Activated naive CD8-positive, alpha-beta T cell treated with anti-CD3 and anti-CD28 coated beads, Interleukin-2, amount 50 U/mL, for 24 hours (primary cell): ENCODE measurements around the gene RASSF5.
"Not testable (repeated sequence)": the region's sequence is repeated elsewhere in the genome, so short reads cannot be mapped to it uniquely, and the experiment has no call there.

Experiments used
- ATAC-seq: fragments of 150-1000 bp; cut with Tn5 transposase; one replicate; pipeline ENCODE4 v1.10.0; 2021
- DNase-seq: peaks from one replicate; pipeline ENCODE4 v3.0.0; 2021
- H3K27ac Mint-ChIP-seq: one replicate; pipeline ENCODE4 v1.8.0; 2021; ENCODE audit warnings: mild to moderate bottlenecking, mixed read lengths
- H3K27me3 Mint-ChIP-seq: one replicate; pipeline ENCODE4 v1.8.0; 2021; ENCODE audit warnings: mixed read lengths
- H3K36me3 Mint-ChIP-seq: one replicate; pipeline ENCODE4 v1.8.0; 2021; ENCODE audit warnings: low read depth, mixed read lengths
- H3K4me1 Mint-ChIP-seq: one replicate; pipeline ENCODE4 v1.8.0; 2021; ENCODE audit warnings: mixed read lengths
- H3K4me3 Mint-ChIP-seq: one replicate; pipeline ENCODE4 v1.8.0; 2021; ENCODE audit warnings: mild to moderate bottlenecking, moderate library complexity, mixed read lengths
- H3K9me3 Mint-ChIP-seq: one replicate; pipeline ENCODE4 v1.8.0; 2021; ENCODE audit warnings: mixed read lengths

The RASSF5 gene

GRCh38 chr1:206579747-206580437 is 72.6 kb downstream of the RASSF5 start:
- ATAC-seq = peak; percentile 68
- H3K36me3 Mint-ChIP-seq = peaks cover 72% of the 10 kb centered on the region
- peaks cover 98% of the 10 kb centered on the region for H3K4me1 Mint-ChIP-seq

DNA sequence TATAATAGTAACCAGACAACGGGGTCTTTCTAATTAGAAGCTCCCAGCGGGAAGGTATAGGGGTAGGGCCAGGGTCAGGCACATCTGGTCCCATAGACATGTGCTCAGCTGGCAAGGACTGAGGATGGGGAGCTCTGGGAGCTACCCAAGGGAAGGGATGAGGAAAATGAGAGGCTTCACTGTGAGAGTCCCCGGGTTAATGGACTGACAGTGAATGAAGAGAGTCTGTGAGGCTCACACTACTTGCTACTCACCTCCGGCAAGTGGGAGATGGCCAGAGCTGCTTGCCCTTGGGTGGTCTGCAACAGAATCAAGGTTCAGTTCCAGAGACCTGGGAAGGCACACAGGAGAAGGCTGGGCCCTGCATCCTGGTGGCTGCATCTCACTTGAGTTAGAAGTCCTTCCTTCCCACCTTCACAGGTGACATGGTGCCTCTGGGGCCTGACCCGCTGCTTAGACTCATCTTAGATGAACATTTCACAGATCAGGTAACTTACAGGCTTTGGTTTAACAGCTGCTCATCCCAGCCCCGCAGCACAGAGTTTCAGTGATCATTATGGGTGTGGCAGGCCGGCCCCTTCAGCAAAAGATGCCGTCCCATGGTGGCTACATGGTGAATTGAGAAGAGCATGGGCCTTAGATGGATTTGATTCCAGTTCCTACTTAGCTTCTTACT is 73.2 kb downstream of the RASSF5 start:
- Mint-ChIP-seq H3K27me3 (no peaks in the 10 kb centered on the region), H3K9me3 (no peaks in the 10 kb centered on the region), H3K27ac (peak overlapping the region; percentile 100), H3K4me3 (peak overlapping the region; percentile 58), H3K36me3 (peaks cover 73% of the 10 kb centered on the region), H3K4me1 (peaks cover 97% of the 10 kb centered on the region)
- DNase-seq = no peak
- no peak for ATAC-seq

More at GRCh38 chr1:206579747-206580437, 72.6 kb downstream of the RASSF5 start:
- Mint-ChIP-seq H3K27ac (peak overlapping the region; percentile 100), H3K9me3 (no peaks in the 10 kb centered on the region), H3K4me3 (peak overlapping the region; percentile 58), H3K27me3 (no peaks in the 10 kb centered on the region)
- DNase-seq = peak; percentile 92

GRCh38 chr1:206581114-206581497 is 73.8 kb downstream of the RASSF5 start:
- not testable (repeated sequence) for H3K27me3 Mint-ChIP-seq, DNase-seq, ATAC-seq, H3K9me3 Mint-ChIP-seq
- Mint-ChIP-seq H3K27ac (peak overlapping the region; percentile 100), H3K4me1 (peaks cover 96% of the 10 kb centered on the region), H3K4me3 (peak overlapping the region; percentile 58), H3K36me3 (peaks cover 73% of the 10 kb centered on the region)

DNA sequence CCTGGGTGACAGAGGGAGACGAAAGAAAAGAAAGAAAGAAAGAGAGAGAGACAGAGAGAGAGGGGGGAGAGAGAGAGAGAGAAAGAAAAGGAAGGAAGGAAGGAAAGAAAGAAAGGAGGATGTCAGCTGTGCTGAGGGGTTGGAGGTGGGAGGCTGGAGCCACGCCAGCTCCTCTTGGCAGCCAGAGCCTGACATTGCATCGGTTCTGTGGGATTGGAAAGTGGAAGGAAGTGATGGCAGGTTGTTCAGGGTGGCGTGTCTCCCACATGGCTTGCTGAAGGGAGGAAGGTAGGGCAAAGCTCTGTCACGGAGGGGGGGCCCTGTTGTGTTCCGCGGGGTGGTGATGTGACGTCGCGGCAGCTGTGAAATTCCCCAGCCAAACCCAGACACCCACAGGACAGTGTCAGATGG is 74.2 kb downstream of the RASSF5 start:
- H3K27me3 Mint-ChIP-seq = no peaks in the 10 kb centered on the region
- peak; percentile 69 for DNase-seq
- no peaks in the 10 kb centered on the region for H3K9me3 Mint-ChIP-seq
- H3K27ac Mint-ChIP-seq = peak overlapping the region; percentile 100
- peak; percentile 7 for ATAC-seq
- H3K4me3 Mint-ChIP-seq = peak overlapping the region; percentile 58
- peaks cover 71% of the 10 kb centered on the region for H3K36me3 Mint-ChIP-seq
- peaks cover 96% of the 10 kb centered on the region for H3K4me1 Mint-ChIP-seq

DNA sequence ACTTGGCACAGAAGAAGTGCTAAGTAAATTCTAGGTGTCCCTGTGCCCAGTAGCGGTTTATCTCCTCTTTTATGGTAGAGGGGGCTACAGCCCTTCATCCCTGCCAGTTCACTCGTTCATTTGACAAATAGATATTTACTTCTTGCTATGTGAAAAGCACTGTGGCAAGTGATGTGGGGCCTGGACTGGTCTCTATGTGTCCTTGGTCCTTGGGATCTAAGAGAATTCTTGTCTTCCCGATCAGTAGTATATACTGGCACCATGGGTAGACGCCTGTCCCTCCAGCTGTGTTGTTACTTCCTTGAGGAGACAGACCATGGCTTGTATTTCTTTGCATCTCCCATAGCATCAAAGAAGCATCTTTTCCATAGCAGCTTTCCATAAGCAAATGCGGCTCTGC is 75.2 kb downstream of the RASSF5 start:
- Mint-ChIP-seq H3K27me3 (no peaks in the 10 kb centered on the region), H3K36me3 (peaks cover 73% of the 10 kb centered on the region), H3K27ac (peak overlapping the region; percentile 100), H3K4me1 (peaks cover 95% of the 10 kb centered on the region), H3K9me3 (no peaks in the 10 kb centered on the region), H3K4me3 (peak overlapping the region; percentile 58)
- ATAC-seq (no peak), DNase-seq (no peak)

DNA sequence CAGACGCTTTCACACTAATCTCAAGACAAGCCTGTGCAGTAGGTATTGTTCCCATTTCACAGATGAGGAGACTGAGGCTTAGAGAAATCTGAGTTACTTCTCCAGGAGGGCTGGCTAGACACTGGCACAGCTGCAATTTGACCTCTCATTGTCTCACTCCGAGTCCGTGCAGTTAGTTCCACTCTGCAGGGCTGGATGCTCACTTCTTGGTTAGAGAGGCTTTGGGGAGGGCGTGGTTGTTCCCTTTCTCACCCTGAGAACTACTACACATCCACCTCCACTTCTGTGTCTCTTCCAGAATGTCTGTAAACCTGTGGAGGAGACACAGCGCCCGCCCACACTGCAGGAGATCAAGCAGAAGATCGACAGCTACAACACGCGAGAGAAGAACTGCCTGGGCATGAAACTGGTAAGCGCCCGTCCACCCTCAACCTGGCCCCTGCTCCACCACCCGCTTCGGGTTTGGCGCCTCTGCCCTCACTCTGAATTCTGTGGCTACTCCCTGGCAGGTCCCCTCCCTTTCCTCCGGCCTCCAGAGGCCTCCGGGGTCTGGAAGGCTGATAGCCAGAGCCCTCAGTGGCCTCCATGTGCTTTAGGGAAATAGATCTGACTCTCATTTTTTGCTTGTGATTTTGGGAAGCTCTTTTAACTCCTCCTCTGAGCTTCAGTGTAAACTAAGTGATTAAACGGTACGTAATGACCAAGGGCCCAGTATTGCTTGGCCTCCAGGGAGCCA is 75.8 kb downstream of the RASSF5 start:
- ATAC-seq (no peak), DNase-seq (peak; percentile 49)
- no peaks in the 10 kb centered on the region for H3K9me3 Mint-ChIP-seq
- peaks cover 95% of the 10 kb centered on the region for H3K4me1 Mint-ChIP-seq
- peaks cover 77% of the 10 kb centered on the region for H3K36me3 Mint-ChIP-seq
- peak overlapping the region; percentile 100 for H3K27ac Mint-ChIP-seq
- peak overlapping the region; percentile 58 for H3K4me3 Mint-ChIP-seq
- H3K27me3 Mint-ChIP-seq = no peaks in the 10 kb centered on the region

DNA sequence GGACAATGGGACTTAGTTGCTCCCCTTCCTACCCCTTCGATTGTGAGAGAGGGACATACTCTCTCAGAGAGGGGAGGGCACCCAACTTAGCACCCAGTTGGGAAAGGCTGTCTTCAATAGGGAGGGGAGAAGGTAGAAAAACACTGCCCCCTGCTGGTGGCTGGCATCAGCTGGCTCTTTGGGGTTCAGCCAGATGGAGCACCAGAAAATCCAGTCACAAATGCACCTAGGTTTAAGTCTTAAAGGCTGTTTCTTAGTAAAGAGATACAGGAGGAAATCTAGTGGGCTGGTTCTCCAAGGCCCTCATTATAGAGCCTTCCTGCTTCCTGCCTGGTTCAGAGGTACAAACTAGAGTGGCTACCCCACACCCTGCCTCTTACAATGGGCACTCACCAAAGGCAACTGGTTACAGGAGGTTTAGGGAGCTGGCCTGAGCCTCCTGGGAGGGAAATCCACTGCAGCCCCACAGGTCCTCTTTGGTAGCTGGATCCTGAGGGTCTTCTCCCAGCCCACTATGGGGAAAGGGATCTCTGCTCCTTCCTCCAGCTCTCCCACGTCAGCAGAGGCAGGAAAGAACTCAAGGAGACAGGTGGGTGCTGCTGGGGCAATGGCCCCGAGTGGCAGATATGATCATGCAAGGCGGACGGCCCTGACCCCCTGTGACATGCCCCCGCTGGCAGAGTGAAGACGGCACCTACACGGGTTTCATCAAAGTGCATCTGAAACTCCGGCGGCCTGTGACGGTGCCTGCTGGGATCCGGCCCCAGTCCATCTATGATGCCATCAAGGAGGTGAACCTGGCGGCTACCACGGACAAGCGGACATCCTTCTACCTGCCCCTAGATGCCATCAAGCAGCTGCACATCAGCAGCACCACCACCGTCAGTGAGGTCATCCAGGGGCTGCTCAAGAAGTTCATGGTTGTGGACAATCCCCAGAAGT is 76.6 kb downstream of the RASSF5 start:
- Mint-ChIP-seq H3K27ac (peak overlapping the region; percentile 100), H3K36me3 (peaks cover 81% of the 10 kb centered on the region), H3K9me3 (no peaks in the 10 kb centered on the region), H3K4me3 (peak overlapping the region; percentile 58), H3K27me3 (no peaks in the 10 kb centered on the region), H3K4me1 (peaks cover 95% of the 10 kb centered on the region)
- ATAC-seq = peak; percentile 16
- peak; percentile 89 for DNase-seq

DNA sequence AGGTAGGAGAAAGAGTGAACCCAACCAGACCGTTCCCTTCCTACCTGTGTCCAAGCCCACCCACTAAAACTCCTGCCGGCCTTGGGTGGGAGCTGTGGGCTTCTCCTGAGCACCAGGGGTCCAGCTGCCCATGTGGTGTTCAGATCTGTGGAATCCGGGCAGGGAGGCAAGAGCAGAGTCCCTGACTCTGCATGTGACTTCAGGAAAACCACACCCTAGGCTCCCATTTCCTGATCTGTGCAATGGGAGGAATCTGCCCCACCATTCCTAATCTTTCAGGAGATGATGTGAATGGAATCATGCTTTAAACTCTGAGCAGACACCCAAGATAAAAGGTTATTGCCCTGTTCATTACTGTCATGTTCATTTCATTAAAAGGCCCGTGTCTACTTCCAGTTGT is 77.4 kb downstream of the RASSF5 start:
- Mint-ChIP-seq H3K27ac (peak overlapping the region; percentile 100), H3K9me3 (no peaks in the 10 kb centered on the region), H3K4me1 (peaks cover 95% of the 10 kb centered on the region), H3K4me3 (no peak overlapping the region), H3K36me3 (peaks cover 82% of the 10 kb centered on the region), H3K27me3 (no peaks in the 10 kb centered on the region)
- no peak for ATAC-seq
- DNase-seq = no peak

DNA sequence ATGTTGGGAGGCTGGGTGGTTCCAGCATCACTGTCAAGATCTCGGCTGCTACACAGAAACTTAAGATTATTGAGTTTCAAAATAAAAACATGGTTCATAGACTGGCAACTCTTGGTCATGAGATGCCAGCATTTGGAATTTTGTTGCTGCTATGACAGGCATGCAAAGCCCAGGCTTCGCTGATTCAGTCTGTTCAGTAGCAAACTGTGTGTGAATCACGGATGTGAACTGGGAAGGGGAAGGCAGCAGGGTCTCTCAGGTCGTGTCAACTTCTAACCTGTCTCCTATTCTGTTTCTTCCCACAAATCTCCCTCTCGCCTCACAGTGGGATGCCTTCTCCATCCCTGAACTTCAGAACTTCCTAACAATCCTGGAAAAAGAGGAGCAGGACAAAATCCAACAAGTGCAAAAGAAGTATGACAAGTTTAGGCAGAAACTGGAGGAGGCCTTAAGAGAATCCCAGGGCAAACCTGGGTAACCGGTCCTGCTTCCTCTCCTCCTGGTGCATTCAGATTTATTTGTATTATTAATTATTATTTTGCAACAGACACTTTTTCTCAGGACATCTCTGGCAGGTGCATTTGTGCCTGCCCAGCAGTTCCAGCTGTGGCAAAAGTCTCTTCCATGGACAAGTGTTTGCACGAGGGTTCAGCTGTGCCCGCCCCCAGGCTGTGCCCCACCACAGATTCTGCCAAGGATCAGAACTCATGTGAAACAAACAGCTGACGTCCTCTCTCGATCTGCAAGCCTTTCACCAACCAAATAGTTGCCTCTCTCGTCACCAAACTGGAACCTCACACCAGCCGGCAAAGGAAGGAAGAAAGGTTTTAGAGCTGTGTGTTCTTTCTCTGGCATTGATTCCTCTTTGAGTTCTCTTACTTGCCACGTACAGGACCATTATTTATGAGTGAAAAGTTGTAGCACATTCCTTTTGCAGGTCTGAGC is 79.4 kb downstream of the RASSF5 start:
- Mint-ChIP-seq H3K4me1 (peaks cover 94% of the 10 kb centered on the region), H3K4me3 (no peak overlapping the region), H3K27ac (peak overlapping the region; percentile 96), H3K36me3 (peaks cover 81% of the 10 kb centered on the region), H3K27me3 (no peaks in the 10 kb centered on the region), H3K9me3 (no peaks in the 10 kb centered on the region)
- DNase-seq (no peak), ATAC-seq (no peak)

DNA sequence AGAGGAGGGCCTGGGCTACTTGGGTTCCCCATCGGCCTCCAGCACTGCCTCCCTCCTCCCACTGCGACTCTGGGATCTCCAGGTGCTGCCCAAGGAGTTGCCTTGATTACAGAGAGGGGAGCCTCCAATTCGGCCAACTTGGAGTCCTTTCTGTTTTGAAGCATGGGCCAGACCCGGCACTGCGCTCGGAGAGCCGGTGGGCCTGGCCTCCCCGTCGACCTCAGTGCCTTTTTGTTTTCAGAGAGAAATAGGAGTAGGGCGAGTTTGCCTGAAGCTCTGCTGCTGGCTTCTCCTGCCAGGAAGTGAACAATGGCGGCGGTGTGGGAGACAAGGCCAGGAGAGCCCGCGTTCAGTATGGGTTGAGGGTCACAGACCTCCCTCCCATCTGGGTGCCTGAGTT is 80.6 kb downstream of the RASSF5 start:
- Mint-ChIP-seq H3K27ac (peak overlapping the region; percentile 96), H3K27me3 (no peaks in the 10 kb centered on the region), H3K9me3 (no peaks in the 10 kb centered on the region), H3K36me3 (peaks cover 84% of the 10 kb centered on the region), H3K4me3 (no peak overlapping the region), H3K4me1 (peaks cover 93% of the 10 kb centered on the region)
- no peak for ATAC-seq
- no peak for DNase-seq

DNA sequence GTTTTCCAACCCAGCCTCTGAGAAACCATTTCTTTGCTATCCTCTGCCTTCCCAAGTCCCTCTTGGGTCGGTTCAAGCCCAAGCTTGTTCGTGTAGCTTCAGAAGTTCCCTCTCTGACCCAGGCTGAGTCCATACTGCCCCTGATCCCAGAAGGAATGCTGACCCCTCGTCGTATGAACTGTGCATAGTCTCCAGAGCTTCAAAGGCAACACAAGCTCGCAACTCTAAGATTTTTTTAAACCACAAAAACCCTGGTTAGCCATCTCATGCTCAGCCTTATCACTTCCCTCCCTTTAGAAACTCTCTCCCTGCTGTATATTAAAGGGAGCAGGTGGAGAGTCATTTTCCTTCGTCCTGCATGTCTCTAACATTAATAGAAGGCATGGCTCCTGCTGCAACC is 81.2 kb downstream of the RASSF5 start:
- Mint-ChIP-seq H3K9me3 (no peaks in the 10 kb centered on the region), H3K4me1 (peaks cover 87% of the 10 kb centered on the region), H3K27ac (peak overlapping the region; percentile 96), H3K36me3 (peaks cover 81% of the 10 kb centered on the region), H3K4me3 (peak overlapping the region; percentile 9), H3K27me3 (no peaks in the 10 kb centered on the region)
- DNase-seq = no peak
- no peak for ATAC-seq

- Mint-ChIP-seq H3K4me3 (peak overlapping the region; percentile 52), H3K27me3 (no peaks in the 10 kb centered on the region), H3K36me3 (peaks cover 79% of the 10 kb centered on the region), H3K27ac (peak overlapping the region; percentile 96), H3K4me1 (peaks cover 80% of the 10 kb centered on the region), H3K9me3 (no peaks in the 10 kb centered on the region)
- no peak for ATAC-seq
- no peak for DNase-seq
Observed at GRCh38 chr1:206589206-206589605, 81.9 kb downstream of the RASSF5 start.
